ENCODE data around the gene RPGRIP1L.

- TF ChIP-seq CTCF (IDR thresholded peaks at IDR 0.05) (no peak), EP300 (IDR thresholded peaks at IDR 0.05) (no peak)
These were observed 10.8 kb upstream of the RPGRIP1L start for GRCh38 chr16:53714205-53715022.
